ENCODE measurements around the gene CD1B.

Gene CD1B

DNA sequence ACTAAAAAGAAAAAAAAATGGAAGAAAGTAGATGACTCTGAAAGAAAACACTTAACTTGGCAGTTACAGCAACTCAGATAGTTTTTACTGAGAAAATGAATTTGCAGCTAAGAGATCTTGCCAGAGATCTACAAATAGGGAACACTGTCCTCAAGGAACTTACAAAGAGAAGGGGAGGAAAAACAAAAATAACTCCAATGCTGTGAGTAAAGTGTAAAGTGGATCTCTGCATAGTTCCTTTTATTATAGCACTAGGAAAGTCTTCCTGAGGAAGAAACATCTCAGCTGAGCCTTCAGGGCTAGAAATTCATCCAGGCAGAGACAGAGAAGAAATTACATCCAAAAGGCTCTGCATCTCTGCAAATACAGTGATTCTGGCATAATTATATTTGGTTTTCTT is 3.9 kb downstream of the CD1B start:
- H3K36me3 ChIP-seq (ENCODE audit: insufficient read depth) = no peaks in the 10 kb centered on the region
- no peak overlapping the region for H3K4me2 ChIP-seq
- no peaks in the 10 kb centered on the region for H3K79me2 ChIP-seq (ENCODE audit: insufficient read depth, low read depth)
- H3K4me3 ChIP-seq (IDR thresholded peaks at IDR 0.05; ENCODE audit: insufficient read depth, low read depth, low read length) = no peak overlapping the region
- no peaks in the 10 kb centered on the region for H3K27me3 ChIP-seq (ENCODE audit: insufficient read depth, low read depth)
- H3K4me1 ChIP-seq (ENCODE audit: low read depth, poor library complexity, severe bottlenecking) = no peaks in the 10 kb centered on the region
- TF ChIP-seq, protein P1, sequence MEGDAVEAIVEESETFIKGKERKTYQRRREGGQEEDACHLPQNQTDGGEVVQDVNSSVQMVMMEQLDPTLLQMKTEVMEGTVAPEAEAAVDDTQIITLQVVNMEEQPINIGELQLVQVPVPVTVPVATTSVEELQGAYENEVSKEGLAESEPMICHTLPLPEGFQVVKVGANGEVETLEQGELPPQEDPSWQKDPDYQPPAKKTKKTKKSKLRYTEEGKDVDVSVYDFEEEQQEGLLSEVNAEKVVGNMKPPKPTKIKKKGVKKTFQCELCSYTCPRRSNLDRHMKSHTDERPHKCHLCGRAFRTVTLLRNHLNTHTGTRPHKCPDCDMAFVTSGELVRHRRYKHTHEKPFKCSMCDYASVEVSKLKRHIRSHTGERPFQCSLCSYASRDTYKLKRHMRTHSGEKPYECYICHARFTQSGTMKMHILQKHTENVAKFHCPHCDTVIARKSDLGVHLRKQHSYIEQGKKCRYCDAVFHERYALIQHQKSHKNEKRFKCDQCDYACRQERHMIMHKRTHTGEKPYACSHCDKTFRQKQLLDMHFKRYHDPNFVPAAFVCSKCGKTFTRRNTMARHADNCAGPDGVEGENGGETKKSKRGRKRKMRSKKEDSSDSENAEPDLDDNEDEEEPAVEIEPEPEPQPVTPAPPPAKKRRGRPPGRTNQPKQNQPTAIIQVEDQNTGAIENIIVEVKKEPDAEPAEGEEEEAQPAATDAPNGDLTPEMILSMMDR (conservative IDR thresholded peaks at IDR 0.05; ENCODE audit: low read depth, low read length) = no peak
- no peak overlapping the region for H3K9ac ChIP-seq
- no peak overlapping the region for H3K27ac ChIP-seq
- H4K20me1 ChIP-seq (ENCODE audit: insufficient read depth) = no peaks in the 10 kb centered on the region
- no peak overlapping the region for H2AFZ ChIP-seq (ENCODE audit: low read depth)

DNA sequence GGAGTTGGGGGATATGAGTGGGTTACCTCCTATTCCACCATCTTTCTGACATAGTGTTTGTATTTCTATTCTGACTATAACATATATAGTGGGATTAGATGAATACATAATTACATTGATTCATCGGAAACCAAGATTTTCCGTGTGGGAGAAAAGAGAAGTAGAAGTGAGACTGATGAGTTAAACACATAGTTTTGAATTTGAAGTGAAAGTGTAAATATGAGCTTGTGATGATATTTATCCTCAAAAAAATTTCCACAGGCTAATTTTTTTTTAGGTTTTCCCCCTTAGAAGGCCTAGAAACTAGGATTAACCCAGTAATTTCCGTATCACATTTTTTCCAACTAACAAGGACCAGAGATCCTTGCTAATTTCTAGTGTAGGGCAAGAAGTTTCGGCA is 6.9 kb downstream of the CD1B start:
- no peaks in the 10 kb centered on the region for H3K27me3 ChIP-seq (ENCODE audit: insufficient read depth, low read depth)
- no peak overlapping the region for H3K4me2 ChIP-seq
- no peak overlapping the region for H3K9ac ChIP-seq
- H3K79me2 ChIP-seq (ENCODE audit: insufficient read depth, low read depth) = no peaks in the 10 kb centered on the region
- H3K27ac ChIP-seq = no peak overlapping the region
- TF ChIP-seq, protein P1 (conservative IDR thresholded peaks at IDR 0.05; ENCODE audit: low read depth, low read length) = no peak
- H4K20me1 ChIP-seq (ENCODE audit: insufficient read depth) = no peaks in the 10 kb centered on the region
- H3K36me3 ChIP-seq (ENCODE audit: insufficient read depth) = no peaks in the 10 kb centered on the region
- no peaks in the 10 kb centered on the region for H3K4me1 ChIP-seq (ENCODE audit: low read depth, poor library complexity, severe bottlenecking)
- H3K4me3 ChIP-seq (IDR thresholded peaks at IDR 0.05; ENCODE audit: insufficient read depth, low read depth, low read length) = no peak overlapping the region
- H2AFZ ChIP-seq (ENCODE audit: low read depth) = no peak overlapping the region

DNA sequence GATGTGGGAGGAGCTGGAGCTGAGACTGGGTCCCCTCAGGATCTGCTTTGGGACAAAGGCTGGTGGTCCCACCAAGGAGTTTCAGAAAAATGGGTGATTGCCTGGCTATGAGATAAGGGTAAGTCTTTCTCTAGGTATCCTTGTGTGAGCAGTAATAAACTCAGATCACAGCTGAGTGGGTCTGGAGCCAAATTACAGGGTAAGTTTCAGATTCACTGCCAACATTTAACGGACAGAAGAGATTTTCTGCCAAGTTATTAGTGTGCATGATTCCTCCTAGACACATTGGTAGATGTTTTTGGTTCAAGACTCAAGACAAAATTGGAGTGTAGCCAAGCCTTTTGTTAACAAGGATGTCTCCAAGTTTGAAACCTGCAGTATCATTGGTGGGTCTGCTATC is 7.5 kb downstream of the CD1B start:
- H3K79me2 ChIP-seq (ENCODE audit: insufficient read depth, low read depth) = no peaks in the 10 kb centered on the region
- H3K36me3 ChIP-seq (ENCODE audit: insufficient read depth) = no peaks in the 10 kb centered on the region
- H3K4me3 ChIP-seq (IDR thresholded peaks at IDR 0.05; ENCODE audit: insufficient read depth, low read depth, low read length) = no peak overlapping the region
- H3K27me3 ChIP-seq (ENCODE audit: insufficient read depth, low read depth) = no peaks in the 10 kb centered on the region
- no peak overlapping the region for H3K27ac ChIP-seq
- no peaks in the 10 kb centered on the region for H3K4me1 ChIP-seq (ENCODE audit: low read depth, poor library complexity, severe bottlenecking)
- H3K4me2 ChIP-seq = no peak overlapping the region
- H4K20me1 ChIP-seq (ENCODE audit: insufficient read depth) = no peaks in the 10 kb centered on the region
- H2AFZ ChIP-seq (ENCODE audit: low read depth) = no peak overlapping the region
- no peak overlapping the region for H3K9ac ChIP-seq
- TF ChIP-seq, protein P1 (conservative IDR thresholded peaks at IDR 0.05; ENCODE audit: low read depth, low read length) = no peak

DNA sequence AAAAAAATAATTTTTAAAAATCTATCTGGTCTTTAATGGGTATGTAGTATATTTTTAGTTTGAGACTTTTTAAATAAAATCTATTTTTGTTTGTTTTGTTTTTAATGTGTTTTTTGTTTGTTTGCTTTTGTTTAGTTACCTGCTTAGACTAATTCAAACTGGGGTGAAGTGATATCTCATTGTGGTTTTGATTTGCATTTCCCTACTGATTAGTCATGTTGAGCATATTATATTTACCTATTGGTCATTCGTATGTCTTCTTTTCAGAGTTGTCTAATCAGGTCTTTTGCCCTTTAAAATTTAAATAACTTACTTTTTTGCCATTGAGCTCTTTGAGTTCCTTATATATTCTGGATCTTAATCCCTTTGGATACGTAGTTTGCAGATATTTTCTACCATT is 20.3 kb downstream of the CD1B start:
- no peak overlapping the region for H3K4me2 ChIP-seq
- TF ChIP-seq, protein P1 (conservative IDR thresholded peaks at IDR 0.05; ENCODE audit: low read depth, low read length) = no peak
- H2AFZ ChIP-seq (ENCODE audit: low read depth) = no peak overlapping the region
- no peak overlapping the region for H3K4me3 ChIP-seq (IDR thresholded peaks at IDR 0.05; ENCODE audit: insufficient read depth, low read depth, low read length)
- no peaks in the 10 kb centered on the region for H3K27me3 ChIP-seq (ENCODE audit: insufficient read depth, low read depth)
- no peak overlapping the region for H3K27ac ChIP-seq
- H3K36me3 ChIP-seq (ENCODE audit: insufficient read depth) = no peaks in the 10 kb centered on the region
- no peaks in the 10 kb centered on the region for H4K20me1 ChIP-seq (ENCODE audit: insufficient read depth)
- H3K4me1 ChIP-seq (ENCODE audit: low read depth, poor library complexity, severe bottlenecking) = no peaks in the 10 kb centered on the region
- H3K9ac ChIP-seq = no peak overlapping the region
- H3K79me2 ChIP-seq (ENCODE audit: insufficient read depth, low read depth) = no peaks in the 10 kb centered on the region

DNA sequence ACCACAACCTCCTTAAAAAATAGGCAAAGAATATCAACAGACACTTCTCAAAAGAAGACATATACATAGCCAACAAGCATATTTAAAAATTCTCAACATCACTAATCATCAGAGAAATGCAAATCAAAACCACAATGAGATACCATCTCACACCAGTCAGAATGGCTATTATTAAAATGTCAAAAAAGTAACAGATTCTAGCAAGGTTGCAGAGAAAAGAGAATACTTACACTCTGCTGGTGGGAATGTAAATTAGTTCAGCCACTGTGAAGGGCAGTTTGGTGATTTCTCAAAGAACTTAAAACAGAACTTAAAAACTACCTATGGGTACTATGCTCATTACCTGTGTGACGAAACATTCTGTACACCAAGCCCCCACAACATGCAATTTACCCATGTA is 20.7 kb downstream of the CD1B start:
- no peak overlapping the region for H3K4me2 ChIP-seq
- H3K36me3 ChIP-seq (ENCODE audit: insufficient read depth) = no peaks in the 10 kb centered on the region
- no peaks in the 10 kb centered on the region for H4K20me1 ChIP-seq (ENCODE audit: insufficient read depth)
- no peak overlapping the region for H3K4me3 ChIP-seq (IDR thresholded peaks at IDR 0.05; ENCODE audit: insufficient read depth, low read depth, low read length)
- no peaks in the 10 kb centered on the region for H3K4me1 ChIP-seq (ENCODE audit: low read depth, poor library complexity, severe bottlenecking)
- H3K27ac ChIP-seq = no peak overlapping the region
- TF ChIP-seq, protein P1 (conservative IDR thresholded peaks at IDR 0.05; ENCODE audit: low read depth, low read length) = no peak
- no peaks in the 10 kb centered on the region for H3K27me3 ChIP-seq (ENCODE audit: insufficient read depth, low read depth)
- H3K79me2 ChIP-seq (ENCODE audit: insufficient read depth, low read depth) = no peaks in the 10 kb centered on the region
- no peak overlapping the region for H2AFZ ChIP-seq (ENCODE audit: low read depth)
- H3K9ac ChIP-seq = no peak overlapping the region

Data from KMS-11 (cell line).